Stomach (tissue), 19 donors: ENCODE data around the gene SLC8A3. TPM values are rescaled to one million over a fixed set of nuclear protein-coding genes. Genes with fewer than 3 reads are reported as not detected.
A peak's percentile ranks its signal among the peaks of the same experiment; 100 is the strongest.
"Not testable (repeated sequence)": the region's sequence is repeated elsewhere in the genome, so short reads cannot be mapped to it uniquely, and the experiment has no call there.

Experiments
- DNase-seq, 2 donors: peaks; one replicate each; pipeline versions ENCODE4 v3.0.0 to v3.0.0-alpha.2; 2013 to 2019
- H3K27ac ChIP-seq, 5 donors: fragments of 200-600 bp in 4 of 5; sonication (generic) in 4 of 5; one replicate each; pipeline ENCODE4 v1.5.1; 2013 to 2019; ENCODE audit warnings: mild to moderate bottlenecking in 1 of 5, moderate library complexity in 1 of 5
- H3K27me3 ChIP-seq, 3 donors: fragments of 200-600 bp; sonication (generic); one replicate each; pipeline ENCODE4 v1.5.1; 2017 to 2019; ENCODE audit warnings: mixed run types in 1 of 3
- H3K36me3 ChIP-seq, 4 donors: fragments of 200-600 bp; sonication (generic); 1 replicate in 3 of 4; 2 replicates in 1 of 4; pipeline ENCODE4 v1.5.1; 2016 to 2019
- H3K4me1 ChIP-seq, 4 donors: fragments of 200-600 bp; sonication (generic); one replicate each; pipeline ENCODE4 v1.5.1; 2016 to 2019
- H3K4me3 ChIP-seq, 4 donors: fragments of 200-600 bp; sonication (generic) in 3 of 4; one replicate each; pipeline ENCODE4 v1.5.1; 2016 to 2019; ENCODE audit warnings: mild to moderate bottlenecking in 1 of 4
- H3K9me3 ChIP-seq, 4 donors: fragments of 200-600 bp; sonication (generic); one replicate each; pipeline ENCODE4 v1.5.1; 2016 to 2019
- EP300 ChIP-seq: sonication (generic); formaldehyde crosslinking; IDR thresholded peaks from one replicate; pipeline ENCODE4 v1.6.1; 2017; ENCODE audit warnings: antibody characterized with exemption
- POLR2A ChIP-seq, 4 donors: fragments of 450-650 bp; IDR thresholded peaks; one replicate each; pipeline ENCODE4 v1.6.1; 2016; ENCODE audit warnings: antibody characterized with exemption in 4 of 4, control low read depth in 2 of 4, mild to moderate bottlenecking in 1 of 4, moderate library complexity in 1 of 4
- POLR2AphosphoS5 ChIP-seq, 3 donors: sonication (generic); formaldehyde crosslinking; IDR thresholded peaks; one replicate each; pipeline ENCODE4 v1.6.1; 2016; ENCODE audit warnings: antibody characterized with exemption in 3 of 3
- WGBS, 5 donors: extraction: QIAGEN DNeasy Blood & Tissue Kit in 3 of 5; methylation state at CpG; one replicate each; pipeline versions ENCODE4 v1.1.5 to v1.1.7; 2013 to 2018; 5-methylcytosine and 5-hydroxymethylcytosine counted together
- intact Hi-C: fragments of 100-400 bp; cut with DNase I; formaldehyde crosslinking; loops from one replicate; pipeline ENCODE4 v1.15.1; 2023; ENCODE audit warnings: low total_unique reads
- long read RNA-seq, 10 donors: transcript quantifications; one replicate each; lab custom pipeline, GENCODE V29; 2026
- polyA plus RNA-seq, 3 donors: library from polyadenylated mRNA; stranded (reverse); fragments of 200-250 nt; gene quantifications; one replicate each; pipeline ENCODE4 v1.2.3, GENCODE V29; 2013
- total RNA-seq, 5 donors: library from RNA; depleted of rRNA; stranded (reverse); fragments of >200 nt; gene quantifications; one replicate each; pipeline versions ENCODE4 v1.1.0 to v1.2.3, GENCODE V29; 2014 to 2016
- TF ChIP-seq, protein P1 (sequence below), 7 experiments: fragments of 450-650 bp in 4 of 7; fragments of 200-600 bp in 3 of 7; sonication (generic) in 3 of 7; IDR thresholded peaks; one replicate each; pipeline ENCODE4 v1.5.1; 2016 to 2019; ENCODE audit warnings: antibody characterized with exemption in 7 of 7, control low read depth in 2 of 7, mild to moderate bottlenecking in 1 of 7
- donor health status: healthy with polysubstance abuse.
- donor health status: Bipolar disorder and iron deficiency.
- donor health status: healthy.

Gene SLC8A3, protein sequence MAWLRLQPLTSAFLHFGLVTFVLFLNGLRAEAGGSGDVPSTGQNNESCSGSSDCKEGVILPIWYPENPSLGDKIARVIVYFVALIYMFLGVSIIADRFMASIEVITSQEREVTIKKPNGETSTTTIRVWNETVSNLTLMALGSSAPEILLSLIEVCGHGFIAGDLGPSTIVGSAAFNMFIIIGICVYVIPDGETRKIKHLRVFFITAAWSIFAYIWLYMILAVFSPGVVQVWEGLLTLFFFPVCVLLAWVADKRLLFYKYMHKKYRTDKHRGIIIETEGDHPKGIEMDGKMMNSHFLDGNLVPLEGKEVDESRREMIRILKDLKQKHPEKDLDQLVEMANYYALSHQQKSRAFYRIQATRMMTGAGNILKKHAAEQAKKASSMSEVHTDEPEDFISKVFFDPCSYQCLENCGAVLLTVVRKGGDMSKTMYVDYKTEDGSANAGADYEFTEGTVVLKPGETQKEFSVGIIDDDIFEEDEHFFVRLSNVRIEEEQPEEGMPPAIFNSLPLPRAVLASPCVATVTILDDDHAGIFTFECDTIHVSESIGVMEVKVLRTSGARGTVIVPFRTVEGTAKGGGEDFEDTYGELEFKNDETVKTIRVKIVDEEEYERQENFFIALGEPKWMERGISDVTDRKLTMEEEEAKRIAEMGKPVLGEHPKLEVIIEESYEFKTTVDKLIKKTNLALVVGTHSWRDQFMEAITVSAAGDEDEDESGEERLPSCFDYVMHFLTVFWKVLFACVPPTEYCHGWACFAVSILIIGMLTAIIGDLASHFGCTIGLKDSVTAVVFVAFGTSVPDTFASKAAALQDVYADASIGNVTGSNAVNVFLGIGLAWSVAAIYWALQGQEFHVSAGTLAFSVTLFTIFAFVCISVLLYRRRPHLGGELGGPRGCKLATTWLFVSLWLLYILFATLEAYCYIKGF
- total RNA-seq: 1 to 10 TPM in 2 of 5 donors, under 1 TPM in 2, not detected in 1; 0.87 to 2.4 (median 1.0) TPM
- polyA plus RNA-seq: under 1 TPM; 0.03 to 0.31 (median 0.12) TPM
- long read RNA-seq, donor 1: 0 reads
- long read RNA-seq, donor 2: 0 reads
- long read RNA-seq, donor 3: 0 reads
- long read RNA-seq, donor 4: 0 reads
- long read RNA-seq, donor 5: 0 reads
- long read RNA-seq, donor 6: 0 reads
- long read RNA-seq, donor 7: 0 reads
- long read RNA-seq, donor 8: 0 reads
- long read RNA-seq, donor 9: 0 reads
- long read RNA-seq, donor 10: 0 reads

DNA sequence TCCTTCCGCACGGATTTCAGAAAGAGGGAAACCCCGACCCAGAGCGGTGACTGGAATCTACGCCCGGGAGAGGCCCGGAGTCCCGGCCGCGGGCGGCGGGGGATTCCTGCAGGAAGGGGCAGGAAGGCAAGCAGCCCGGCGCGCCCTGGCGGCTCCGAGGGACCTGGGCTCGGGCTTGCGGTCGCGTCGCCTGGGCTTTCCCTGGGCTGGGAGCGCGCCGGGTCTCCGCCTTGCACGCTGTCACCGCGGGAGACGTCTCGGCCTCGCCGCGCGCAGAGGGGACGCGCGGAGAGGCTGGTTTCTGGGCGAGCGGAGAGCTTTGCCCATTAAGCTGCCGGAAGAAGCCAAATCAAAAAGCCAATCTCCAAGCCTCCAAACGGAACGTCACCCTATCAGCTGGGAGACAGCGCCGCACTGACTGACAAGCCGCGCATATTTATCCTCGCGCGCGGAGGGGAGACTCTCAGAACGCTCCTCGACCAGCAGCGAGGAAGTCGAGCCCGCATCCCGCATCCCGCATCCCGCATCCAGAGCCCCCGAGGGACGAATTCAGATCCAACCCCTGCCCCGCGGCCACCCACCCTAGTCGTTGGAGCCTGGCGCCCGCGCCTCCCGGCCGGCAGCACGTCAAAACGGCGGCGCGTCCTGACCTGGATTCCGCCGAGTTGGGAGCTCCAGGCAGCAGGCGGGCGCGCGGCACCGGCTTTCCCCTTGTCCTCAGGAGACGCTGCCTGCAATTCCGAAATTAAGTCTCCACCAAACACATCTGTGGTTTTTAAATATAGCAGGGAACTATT is at the start of gene SLC8A3:
Gene SLC8A3 (minus strand): TSS at position 293 of the 797 bp plus-strand sequence. CDS start 20,529 bp downstream, outside the sequence.
- peak within 1 kb of the TSS in 2 of 5 donors; percentile 20 to 55 for H3K27ac ChIP-seq
- DNase-seq: peak; percentile 26 to 68
- TF ChIP-seq POLR2A (IDR thresholded peaks at IDR 0.05): no peak
- TF ChIP-seq, protein P1, sequence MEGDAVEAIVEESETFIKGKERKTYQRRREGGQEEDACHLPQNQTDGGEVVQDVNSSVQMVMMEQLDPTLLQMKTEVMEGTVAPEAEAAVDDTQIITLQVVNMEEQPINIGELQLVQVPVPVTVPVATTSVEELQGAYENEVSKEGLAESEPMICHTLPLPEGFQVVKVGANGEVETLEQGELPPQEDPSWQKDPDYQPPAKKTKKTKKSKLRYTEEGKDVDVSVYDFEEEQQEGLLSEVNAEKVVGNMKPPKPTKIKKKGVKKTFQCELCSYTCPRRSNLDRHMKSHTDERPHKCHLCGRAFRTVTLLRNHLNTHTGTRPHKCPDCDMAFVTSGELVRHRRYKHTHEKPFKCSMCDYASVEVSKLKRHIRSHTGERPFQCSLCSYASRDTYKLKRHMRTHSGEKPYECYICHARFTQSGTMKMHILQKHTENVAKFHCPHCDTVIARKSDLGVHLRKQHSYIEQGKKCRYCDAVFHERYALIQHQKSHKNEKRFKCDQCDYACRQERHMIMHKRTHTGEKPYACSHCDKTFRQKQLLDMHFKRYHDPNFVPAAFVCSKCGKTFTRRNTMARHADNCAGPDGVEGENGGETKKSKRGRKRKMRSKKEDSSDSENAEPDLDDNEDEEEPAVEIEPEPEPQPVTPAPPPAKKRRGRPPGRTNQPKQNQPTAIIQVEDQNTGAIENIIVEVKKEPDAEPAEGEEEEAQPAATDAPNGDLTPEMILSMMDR (IDR thresholded peaks at IDR 0.05): no peak
- no peak for TF ChIP-seq POLR2AphosphoS5 (IDR thresholded peaks at IDR 0.05)
- no peak for TF ChIP-seq EP300
- peaks cover 21 to 33% (median 28%) of the 10 kb centered on the region in 4 donors for H3K4me1 ChIP-seq
- H3K9me3 ChIP-seq: no peaks in the 10 kb centered on the region
- intact Hi-C loops: no loop called here
- no peaks in the 10 kb centered on the region for H3K36me3 ChIP-seq
- WGBS, 5 donors: 1 to 2% (median 1%) methylated on average over 23 to 83 of the region's 83 CpGs
- peaks cover 0 to 81% (median 45%) of the 10 kb centered on the region in 3 donors for H3K27me3 ChIP-seq
- H3K4me3 ChIP-seq: peak within 1 kb of the TSS; percentile 45 to 67 (median 54)

DNA sequence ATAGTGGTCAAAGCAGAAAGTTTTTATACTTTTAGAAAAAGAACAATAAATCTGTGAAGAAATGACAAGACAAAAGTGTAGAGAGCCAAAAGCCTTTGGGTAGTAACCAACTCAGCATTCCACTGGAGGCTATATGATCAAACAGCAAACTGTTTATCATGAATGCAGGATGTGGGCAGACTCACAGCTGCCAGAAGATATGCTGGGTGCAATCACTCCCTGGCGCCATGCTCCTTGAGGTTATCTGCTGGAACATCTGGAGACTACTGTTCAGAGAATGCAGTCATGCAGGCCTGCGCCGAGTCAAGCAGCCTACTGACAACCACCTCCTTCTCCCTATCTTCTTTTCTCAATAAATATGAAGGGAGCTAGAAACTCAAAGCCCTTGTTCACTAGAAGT is 49.0 kb upstream of the SLC8A3 start:
- H3K4me3 ChIP-seq: no peak overlapping the region
- 59 to 77% (median 66%) methylated on average over 3 of the region's 3 CpGs for WGBS, 5 donors
- no peak for TF ChIP-seq POLR2A (IDR thresholded peaks at IDR 0.05)
- TF ChIP-seq POLR2AphosphoS5 (IDR thresholded peaks at IDR 0.05): no peak
- TF ChIP-seq, protein P1 (IDR thresholded peaks at IDR 0.05): no peak
- no peak for TF ChIP-seq EP300
- H3K4me1 ChIP-seq: no peaks in the 10 kb centered on the region
- peak in 1 of 2 donors; percentile 3 for DNase-seq
- intact Hi-C loops: no loop called here
- no peaks in the 10 kb centered on the region for H3K36me3 ChIP-seq
- H3K27ac ChIP-seq: no peak overlapping the region
- no peaks in the 10 kb centered on the region for H3K9me3 ChIP-seq
- H3K27me3 ChIP-seq: peaks cover 0 to 9% (median 0%) of the 10 kb centered on the region in 3 donors

DNA sequence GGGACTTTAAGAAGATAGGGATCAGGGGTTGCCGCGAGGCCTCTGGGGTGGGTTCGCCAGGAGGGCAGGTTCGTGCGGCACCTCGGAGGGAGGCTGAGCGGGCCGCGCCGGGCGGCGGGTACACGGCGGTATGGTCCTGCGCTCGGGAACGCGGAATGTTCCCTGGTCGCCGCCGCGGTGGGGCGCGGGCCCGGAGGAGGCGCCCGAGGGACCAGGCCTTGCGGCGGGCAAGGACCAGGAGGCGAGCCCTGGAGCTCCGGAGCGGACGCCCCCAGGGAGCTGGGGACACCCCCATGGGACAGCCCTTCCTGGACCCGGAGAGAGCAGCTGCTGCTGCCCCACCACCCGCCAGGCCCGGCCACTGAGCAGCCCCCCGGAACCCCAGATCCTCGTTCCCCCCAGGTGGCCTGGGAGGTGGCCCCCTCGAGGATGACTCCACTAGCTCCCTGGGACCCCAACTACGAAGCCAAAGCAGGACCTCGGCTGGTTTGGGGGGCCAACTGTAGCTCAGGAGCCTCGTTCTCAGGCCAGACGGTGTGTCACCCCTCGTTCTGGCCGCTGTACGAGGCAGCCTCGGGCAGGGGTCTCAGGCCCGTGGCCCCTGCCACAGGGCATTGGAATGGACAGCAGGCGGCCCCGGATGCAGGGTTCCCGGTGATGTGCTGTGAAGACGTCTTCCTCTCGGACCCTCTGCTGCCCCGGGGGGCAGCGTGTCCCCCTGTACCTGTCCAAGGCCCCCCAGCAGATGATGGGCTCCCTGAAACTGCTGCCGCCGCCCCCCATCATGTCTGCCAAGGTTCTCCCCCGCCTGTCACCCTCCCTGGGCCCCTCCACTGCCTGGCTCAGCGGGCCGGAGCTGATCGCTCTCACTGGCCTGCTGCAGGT is 45.6 kb upstream of the SLC8A3 start:
- H3K4me1 ChIP-seq: no peaks in the 10 kb centered on the region
- WGBS, 5 donors: 82 to 90% (median 87%) methylated on average over 40 to 61 of the region's 61 CpGs
- H3K27ac ChIP-seq: no peak overlapping the region
- H3K9me3 ChIP-seq: no peaks in the 10 kb centered on the region
- no peak for DNase-seq
- peaks cover 0 to 9% (median 0%) of the 10 kb centered on the region in 3 donors for H3K27me3 ChIP-seq
- no peaks in the 10 kb centered on the region for H3K36me3 ChIP-seq
- no peak overlapping the region for H3K4me3 ChIP-seq
- intact Hi-C loops: no loop called here
- TF ChIP-seq POLR2A (IDR thresholded peaks at IDR 0.05) (no peak), EP300 (no peak), POLR2AphosphoS5 (IDR thresholded peaks at IDR 0.05) (no peak)
- TF ChIP-seq, protein P1 (IDR thresholded peaks at IDR 0.05): no peak

DNA sequence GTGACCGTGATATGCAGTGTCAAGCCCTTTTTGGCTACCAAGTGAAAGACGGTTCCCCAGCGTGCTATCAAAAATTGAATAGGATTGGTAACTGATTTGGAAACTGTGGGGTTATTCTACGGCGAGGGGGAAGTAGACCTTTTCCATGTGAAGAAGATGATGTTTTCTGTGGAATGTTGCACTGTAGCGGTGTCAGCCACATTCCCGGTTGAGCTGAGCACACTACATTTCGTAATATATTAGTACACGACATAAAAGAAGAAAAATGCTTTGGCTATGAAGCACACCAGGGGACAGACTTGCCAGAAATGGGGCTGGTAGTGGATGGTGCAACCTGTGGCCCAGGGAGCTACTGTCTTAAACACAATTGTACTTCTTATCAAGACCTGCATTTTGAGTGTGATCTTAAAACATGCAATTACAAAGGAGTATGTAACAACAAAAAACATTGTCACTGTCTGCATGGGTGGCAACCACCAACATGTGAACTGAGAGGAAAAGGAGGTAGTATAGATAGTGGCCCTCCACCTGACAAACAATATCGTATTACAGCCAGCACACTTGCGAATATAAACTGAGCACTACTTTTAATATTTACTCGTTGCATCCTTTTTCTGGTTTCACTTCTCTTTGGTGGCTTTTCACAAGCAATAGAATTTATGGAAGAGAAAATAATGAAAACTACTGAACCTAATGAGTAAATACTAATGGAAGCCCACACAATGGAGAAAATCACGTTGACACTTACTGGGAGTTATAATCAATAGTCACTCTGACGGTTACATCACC is 43.2 kb upstream of the SLC8A3 start:
- H3K9me3 ChIP-seq, intact Hi-C loops, H3K4me1 ChIP-seq, DNase-seq, H3K36me3 ChIP-seq, H3K27me3 ChIP-seq, H3K27ac ChIP-seq, H3K4me3 ChIP-seq: not testable (repeated sequence)
- WGBS, 5 donors: 81 to 85% (median 83%) methylated on average over 14 of the region's 14 CpGs

DNA sequence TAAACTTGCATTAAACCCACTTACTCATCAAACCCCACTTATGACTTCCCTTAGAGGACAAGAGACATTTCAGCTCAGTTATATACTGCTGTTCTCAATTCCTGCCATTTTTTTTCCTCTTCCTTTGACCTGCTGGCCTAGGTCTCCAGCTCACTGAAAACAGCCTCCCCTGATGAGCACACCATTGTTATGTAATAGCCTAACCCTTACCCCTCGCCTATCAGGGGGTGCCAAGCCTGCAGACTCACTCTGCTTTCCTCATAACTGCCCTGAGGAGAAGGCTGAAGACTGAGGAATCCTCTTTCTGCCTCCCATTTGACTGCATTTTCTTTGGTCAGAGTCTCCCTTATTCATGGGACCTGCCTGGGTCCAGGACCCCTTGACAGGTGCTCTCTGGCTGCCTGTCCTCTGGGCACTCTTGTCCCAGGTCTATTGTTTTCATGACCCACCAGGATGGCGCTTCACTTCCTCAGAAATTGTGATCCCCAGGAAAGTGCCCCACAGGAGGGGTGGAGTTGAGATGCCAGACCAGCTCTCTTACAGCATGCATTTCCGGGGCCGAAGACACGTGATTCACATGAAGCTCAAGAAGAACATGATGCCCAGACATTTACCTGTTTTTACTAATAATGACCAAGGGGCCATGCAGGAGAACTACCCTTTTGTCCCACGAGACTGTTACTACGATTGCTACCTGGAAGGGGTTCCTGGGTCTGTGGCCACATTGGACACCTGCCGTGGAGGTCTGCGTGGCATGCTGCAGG is 41.3 kb upstream of the SLC8A3 start:
- peaks cover 0 to 16% (median 0%) of the 10 kb centered on the region in 3 donors for H3K27me3 ChIP-seq
- H3K9me3 ChIP-seq, DNase-seq, intact Hi-C loops, H3K27ac ChIP-seq, H3K36me3 ChIP-seq, H3K4me3 ChIP-seq, H3K4me1 ChIP-seq: not testable (repeated sequence)
- WGBS, 5 donors: 78 to 83% (median 82%) methylated on average over 6 to 9 of the region's 9 CpGs
